Activated CD4-positive, alpha-beta T cell treated with anti-CD3 and anti-CD28 coated beads for 24 hours (primary cell): Measurements from ENCODE around the gene NUDT3.
A peak's percentile ranks its signal among the peaks of the same experiment; 100 is the strongest.
"Not testable (repeated sequence)": the region's sequence is repeated elsewhere in the genome, so short reads cannot be mapped to it uniquely, and the experiment has no call there.

Experiments used
- DNase-seq, 2 donors: peaks; one replicate each; pipeline ENCODE4 v3.0.0-alpha.2; 2020; ENCODE audit warnings: low read depth in 2 of 2

The NUDT3 gene

GRCh38 chr6:34259529-34260069 is 132.9 kb downstream of the NUDT3 start:
- no peak for DNase-seq

GRCh38 chr6:34252395-34252794 is 140.1 kb downstream of the NUDT3 start:
- DNase-seq: not testable (repeated sequence)

DNA sequence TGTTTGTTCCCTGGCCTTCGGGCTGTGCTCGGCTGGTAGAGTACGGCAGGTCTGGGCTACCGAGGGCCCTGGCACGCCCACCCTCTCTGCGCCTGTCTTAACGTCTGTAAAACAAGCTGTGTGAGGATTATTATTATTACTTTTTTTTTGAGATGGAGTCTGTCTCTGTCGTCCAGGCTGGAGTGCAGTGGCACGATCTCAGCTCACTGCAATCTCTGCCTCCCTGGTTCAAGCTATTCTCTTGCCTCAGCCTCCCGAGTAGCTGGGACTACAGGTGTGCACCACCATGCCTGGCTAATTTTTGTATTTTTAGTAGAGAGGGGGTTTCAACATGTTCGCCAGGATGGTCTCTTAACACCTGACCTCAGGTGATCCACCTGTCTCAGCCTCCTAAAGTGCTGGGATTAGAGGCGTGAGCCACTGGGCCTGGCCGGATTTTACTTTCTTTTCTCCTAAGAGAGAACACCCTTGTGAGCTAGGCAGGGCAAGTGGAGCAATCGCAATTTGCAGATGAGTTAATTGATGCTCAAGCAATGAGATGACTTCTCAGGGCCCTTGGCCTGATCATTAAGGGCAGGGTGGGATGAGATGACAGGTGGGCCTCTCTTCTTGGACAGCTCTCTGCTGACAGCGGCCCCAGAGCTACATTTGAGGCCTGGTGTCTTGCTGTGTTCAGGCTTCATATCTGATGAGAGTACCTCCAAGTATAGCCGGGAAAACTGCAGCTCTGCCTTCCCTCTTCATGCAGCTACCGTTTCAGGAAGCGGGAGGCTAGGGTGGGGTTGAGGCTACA is 142.8 kb downstream of the NUDT3 start:
- DNase-seq: no peak

- DNase-seq: peak; percentile 96 to 97
Measured at GRCh38 chr6:34248727-34249468, 143.6 kb downstream of the NUDT3 start, which contains the start of gene SMIM29. TSS of gene SMIM29 (minus strand) at chr6:34249006. CDS start at chr6:34247791, 1,215 bp downstream.

GRCh38 chr6:34248198-34248726 is 144.2 kb downstream of the NUDT3 start:
- DNase-seq: no peak

GRCh38 chr6:34247481-34248197 is 144.8 kb downstream of the NUDT3 start:
- DNase-seq: no peak

DNA sequence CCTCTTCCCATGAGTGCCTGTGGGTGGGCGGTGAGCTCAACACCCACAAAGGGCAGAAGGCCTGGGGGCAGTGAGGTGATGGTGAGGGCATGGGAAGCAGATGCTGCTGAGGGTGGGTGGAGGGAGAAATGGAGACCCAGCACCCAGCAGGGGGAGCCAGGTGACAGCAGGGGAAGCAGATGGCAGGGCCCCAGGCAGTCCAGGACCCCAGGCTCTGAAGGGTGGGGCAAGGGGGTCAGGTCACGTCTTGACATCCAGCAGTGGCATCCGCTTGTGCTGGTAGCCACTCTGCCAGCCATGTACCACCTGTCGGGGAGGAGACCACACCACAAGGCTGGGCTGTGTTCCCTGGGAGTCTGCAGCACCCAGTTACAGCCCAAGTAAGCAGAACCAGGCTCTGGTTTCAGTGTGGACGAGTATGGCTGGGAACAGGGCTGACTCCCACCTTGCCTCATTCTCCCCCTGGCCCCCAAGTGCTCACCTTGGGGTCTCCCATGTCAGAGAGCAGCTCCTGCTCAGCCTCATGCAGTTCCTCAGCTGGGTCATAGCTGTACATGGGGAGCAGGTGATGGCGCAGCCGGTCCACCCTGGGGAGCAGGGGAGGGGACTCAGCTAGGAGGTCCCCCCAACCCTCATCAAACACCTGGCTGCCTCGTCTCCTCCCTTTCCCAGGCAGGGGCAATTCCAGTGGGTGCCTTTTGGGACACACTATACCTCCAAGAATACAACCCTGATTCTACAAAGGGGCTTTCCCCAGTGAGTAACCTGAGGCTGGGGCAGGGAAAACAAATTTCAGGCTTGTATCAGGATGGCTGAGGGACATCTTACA is 145.7 kb downstream of the NUDT3 start:
- no peak for DNase-seq

GRCh38 chr6:34246249-34246562 is 146.3 kb downstream of the NUDT3 start:
- DNase-seq: no peak

DNA sequence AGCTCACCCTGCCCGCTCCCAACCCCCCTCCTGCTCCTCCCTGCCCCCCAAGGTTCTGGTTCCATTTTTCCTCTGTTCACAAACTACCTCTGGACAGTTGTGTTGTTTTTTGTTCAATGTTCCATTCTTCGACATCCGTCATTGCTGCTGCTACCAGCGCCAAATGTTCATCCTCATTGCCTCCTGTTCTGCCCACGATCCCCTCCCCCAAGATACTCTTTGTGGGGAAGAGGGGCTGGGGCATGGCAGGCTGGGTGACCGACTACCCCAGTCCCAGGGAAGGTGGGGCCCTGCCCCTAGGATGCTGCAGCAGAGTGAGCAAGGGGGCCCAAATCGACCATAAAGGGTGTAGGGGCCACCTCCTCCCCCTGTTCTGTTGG is 146.7 kb downstream of the NUDT3 start:
- not testable (repeated sequence) for DNase-seq

DNA sequence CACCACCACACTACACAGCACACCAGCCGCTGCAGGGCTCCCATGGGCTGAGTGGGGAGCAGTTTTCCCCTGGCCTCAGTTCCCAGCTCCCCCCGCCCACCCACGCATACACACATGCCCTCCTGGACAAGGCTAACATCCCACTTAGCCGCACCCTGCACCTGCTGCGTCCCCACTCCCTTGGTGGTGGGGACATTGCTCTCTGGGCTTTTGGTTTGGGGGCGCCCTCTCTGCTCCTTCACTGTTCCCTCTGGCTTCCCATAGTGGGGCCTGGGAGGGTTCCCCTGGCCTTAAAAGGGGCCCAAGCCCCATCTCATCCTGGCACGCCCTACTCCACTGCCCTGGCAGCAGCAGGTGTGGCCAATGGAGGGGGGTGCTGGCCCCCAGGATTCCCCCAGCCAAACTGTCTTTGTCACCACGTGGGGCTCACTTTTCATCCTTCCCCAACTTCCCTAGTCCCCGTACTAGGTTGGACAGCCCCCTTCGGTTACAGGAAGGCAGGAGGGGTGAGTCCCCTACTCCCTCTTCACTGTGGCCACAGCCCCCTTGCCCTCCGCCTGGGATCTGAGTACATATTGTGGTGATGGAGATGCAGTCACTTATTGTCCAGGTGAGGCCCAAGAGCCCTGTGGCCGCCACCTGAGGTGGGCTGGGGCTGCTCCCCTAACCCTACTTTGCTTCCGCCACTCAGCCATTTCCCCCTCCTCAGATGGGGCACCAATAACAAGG is 147.3 kb downstream of the NUDT3 start:
- not testable (repeated sequence) for DNase-seq

GRCh38 chr6:34243901-34244884 is 148.3 kb downstream of the NUDT3 start:
- peak; percentile 49 to 54 for DNase-seq

DNA sequence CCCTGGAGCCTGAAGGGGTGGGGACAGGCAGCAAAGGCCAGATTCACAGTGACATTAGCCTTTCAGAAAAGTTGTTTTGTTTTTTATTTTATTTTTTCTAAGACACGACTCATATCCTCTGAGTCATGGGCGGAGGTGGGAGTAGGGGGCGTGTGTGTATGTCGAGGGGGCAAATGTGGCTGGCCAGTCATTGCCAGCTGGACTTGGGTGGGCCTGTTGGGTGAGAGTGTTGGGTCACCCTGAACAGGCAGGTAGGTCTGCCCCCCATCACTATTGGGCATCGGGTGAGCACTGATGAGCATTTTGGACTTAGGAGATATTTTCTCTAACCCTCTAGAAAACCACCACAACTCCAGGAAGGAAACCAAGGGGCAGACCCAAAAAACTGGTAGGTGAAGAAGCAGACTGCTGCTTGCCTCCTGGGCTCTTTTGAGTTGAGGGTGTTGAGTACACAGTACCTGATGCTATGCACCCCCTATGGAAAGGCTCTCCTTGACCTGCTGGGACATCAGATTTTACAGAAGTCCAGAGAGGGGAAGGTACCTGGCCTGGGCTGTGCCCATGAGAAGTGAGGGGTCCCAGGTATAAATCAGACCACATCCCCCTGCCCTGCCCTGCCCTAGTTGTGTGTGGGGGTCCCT is 149.2 kb downstream of the NUDT3 start:
- no peak for DNase-seq

DNA sequence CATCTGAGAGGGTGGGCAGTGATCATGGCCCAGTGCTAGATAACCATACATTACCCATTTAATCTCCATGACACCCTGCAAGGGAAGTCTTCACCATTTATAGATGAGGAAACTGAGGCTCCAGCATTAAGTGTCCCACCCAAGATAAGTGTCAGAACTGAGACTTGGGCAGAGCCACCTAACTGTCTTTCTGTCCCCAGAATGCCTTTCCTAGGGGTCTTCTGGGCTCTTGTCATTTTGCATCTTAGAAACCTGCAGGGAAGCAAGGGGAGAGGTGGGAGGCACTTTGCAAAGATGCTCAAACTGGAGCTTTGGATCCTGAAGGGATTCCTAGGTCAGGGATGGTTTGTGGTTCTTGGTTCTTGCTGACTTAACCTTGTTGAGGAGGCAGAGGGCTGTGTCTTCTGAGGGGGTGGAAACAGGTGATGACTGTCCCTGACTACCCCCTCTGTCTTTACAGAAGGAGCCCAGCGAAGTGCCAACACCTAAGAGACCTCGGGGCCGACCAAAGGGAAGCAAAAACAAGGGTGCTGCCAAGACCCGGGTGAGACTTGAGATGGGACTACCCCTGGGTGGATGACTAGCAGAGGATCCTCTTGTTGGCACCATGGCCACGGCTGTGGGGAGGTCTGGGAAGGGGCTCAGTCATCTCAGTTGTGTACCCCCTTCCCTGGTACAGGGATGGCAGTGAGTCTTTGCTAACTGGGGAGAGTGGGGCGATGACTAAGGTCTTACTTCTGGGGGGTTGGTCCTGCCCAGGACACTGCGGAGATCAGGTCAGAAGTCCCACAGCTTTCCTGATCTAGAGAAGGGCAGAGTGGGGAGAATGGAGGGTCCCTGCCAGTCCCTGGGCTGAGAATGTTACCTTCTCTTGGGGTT is 150.0 kb downstream of the NUDT3 start:
- no peak for DNase-seq

DNA sequence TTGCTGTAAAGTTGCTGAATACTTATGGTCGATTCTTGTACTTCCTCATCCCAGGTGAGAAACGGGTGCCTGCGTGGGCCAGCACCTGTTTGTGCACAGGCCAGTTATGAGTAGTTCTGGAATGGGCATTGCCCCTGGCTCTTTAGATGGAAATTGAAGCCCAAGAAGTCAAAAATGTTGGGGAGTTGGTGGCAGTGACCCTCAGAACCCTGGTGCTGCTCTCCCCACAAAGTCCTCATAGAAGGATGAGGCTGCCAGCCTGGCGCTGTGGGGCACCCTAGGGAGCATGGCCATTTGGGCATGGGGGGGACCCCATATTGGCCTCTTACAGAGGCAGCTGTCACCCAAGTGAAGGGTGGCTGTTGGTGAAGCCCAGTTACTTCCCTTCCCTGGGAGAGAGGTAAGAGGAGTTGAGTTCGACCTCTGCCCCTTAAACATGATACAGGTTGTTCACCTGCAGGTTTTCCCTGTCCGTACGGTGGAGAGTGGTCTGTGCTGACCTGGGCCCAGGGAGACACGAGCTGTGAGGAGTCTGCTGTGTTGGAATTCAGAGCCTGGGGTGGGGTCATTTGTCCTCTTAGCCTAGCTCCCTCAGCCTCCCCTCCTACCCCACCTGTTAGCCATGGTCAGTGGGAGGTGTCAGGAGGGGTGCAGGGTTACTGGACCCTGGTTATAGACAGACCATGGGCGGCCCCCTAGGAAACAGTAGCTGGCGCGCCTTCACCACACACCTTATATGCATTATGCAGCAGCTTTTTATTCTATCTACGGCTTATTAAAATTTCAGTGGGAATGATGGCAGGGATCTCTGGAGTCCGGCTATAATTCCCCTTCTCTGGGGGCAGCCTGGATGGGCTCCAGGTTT is 150.9 kb downstream of the NUDT3 start:
- DNase-seq: no peak

- DNase-seq: no peak
Measured at GRCh38 chr6:34240329-34241248, 151.9 kb downstream of the NUDT3 start.

DNA sequence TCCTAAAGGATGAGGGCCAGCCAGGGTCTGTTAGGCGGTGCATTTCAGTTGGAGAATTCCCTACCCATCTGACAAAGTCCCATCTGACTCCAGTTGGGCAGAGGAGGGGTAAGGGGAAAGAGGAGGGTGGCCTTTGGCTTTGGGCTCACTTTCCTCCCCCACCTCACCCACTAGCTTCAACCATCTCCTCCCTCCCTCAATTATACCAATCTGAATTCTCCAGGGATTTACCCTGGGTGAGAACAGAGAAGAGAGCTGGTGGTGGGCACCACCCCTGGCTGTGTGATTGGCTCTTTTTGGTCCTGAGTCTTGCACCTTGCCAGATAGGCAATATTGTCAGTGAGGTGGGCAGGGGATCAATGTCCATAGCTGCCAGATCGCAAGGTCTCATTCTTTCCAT is 152.6 kb downstream of the NUDT3 start:
- no peak for DNase-seq
